ENCODE data around the gene FABP3. TPM values are rescaled to one million over a fixed set of nuclear protein-coding genes. Genes with fewer than 3 reads are reported as not detected.

The FABP3 gene
- not detected in 5 replicates for total RNA-seq (2022; extraction: Qiagen RNA extraction)

DNA sequence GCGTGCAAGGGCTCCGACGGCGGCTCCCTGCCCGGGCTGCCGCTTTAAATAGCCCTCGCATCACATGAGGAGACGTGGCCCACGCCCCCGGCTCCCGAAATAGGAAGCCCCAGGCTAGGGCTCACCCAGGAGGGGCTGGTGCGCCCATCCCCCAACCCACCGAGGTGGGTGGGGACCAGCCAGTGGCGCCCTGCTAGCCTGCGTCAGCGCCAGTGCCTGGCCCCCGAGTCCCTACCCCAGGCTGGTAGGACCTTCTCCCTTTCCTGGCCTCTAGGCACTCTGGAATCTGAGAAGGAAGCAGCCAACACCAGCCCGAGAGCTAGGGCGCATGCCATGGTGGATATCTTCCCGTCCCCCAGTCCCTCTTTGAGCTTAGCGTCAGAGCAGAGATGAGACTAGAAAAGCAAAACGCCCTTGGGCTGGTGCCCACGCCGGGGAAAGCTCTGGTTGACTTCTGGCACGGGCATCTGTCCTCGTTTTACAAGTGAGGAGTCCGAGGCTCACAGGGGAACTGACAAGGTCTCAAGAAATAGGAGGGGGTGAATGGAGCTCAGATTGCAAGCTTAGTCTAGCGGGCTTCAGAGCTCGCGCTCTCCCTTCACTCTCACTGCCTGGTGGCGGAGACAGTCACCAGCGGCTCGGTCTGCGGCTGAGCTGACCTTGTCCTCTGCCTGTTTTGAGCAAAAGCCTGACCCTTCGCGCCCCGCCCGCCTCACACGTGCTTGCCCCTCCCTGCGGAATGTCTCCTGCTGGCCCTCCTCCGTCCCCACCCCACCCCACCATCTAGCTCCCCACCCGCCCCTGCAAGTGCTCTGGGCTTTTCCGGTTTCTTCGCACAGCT lies at the start of gene FABP3:
Gene FABP3 (minus strand): TSS at position 21 of the 841 bp plus-strand sequence. CDS start 62 bp downstream, outside the sequence.

DNA sequence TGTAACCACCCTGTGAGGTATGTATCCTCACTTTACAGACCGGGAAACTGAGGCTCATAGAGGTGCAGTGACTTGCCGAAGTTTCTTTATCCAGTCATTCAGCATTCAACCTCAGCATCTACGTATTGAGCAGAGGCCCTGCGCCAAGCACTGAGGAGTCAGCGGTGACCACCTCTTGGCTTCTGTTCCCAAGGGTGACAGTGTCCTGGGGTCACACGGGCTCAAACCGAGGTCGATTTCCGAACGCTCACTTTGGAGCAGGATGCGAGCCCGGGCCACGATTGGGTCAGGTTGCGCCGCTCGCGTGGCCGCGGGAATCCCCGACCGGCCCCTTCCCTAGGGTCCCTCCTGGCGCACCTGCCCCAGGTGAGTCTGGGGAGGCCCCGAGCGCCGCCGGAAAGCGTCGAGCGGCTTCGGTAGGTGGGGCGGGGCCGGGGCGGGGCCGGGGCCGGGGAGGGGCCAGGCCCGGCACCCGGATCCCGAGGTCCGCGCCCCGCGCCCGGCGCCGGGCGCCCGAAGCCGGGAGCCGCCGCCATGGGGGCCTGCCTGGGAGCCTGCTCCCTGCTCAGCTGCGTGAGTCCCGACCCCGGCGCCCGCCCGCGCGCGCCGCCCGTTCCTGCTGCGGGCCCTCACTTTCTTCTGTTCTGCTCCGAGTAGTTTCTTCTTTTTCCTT lies 40.0 kb upstream of the FABP3 start, which contains the start of gene SERINC2:
Gene SERINC2 (plus strand): TSS at position 482 of the 673 bp plus-strand sequence. CDS start 53 bp downstream, at position 535.

Other genes starting within 250 kb of the FABP3 start
- 0.95 to 1.6 TPM (median 1.1 TPM) in 5 replicates for gene NKAIN1, start 133.2 kb downstream of the FABP3 start, total RNA-seq (2022; extraction: Qiagen RNA extraction)
- gene SNRNP40, start 76.3 kb downstream of the FABP3 start, total RNA-seq (2022; extraction: Qiagen RNA extraction) = 36.5 to 43.5 TPM (median 42.1 TPM) in 5 replicates
- gene ZCCHC17, start 76.0 kb downstream of the FABP3 start, total RNA-seq (2022; extraction: Qiagen RNA extraction) = 22.3 to 28.7 TPM (median 24.3 TPM) in 5 replicates
- gene SERINC2, start 40.1 kb upstream of the FABP3 start, total RNA-seq (2022; extraction: Qiagen RNA extraction) = 19.9 to 30.9 TPM (median 27.6 TPM) in 5 replicates
- 0.32 to 0.71 TPM (median 0.38 TPM) in 5 replicates for gene TINAGL1, start 203.4 kb upstream of the FABP3 start, total RNA-seq (2022; extraction: Qiagen RNA extraction)
- not detected in 5 replicates for gene HCRTR1, start 244.6 kb upstream of the FABP3 start, total RNA-seq (2022; extraction: Qiagen RNA extraction)

Measured in A549 treated with Hydrocortisone at 1 μM for 4 hours (cell line).